ENCODE data around the gene ADGRD2. TPM values are rescaled to one million over a fixed set of nuclear protein-coding genes. Genes with fewer than 3 reads are reported as not detected.

The ADGRD2 gene
- total and polyA plus RNA-seq, 10 donors: 0.15 to 0.50 (median 0.25) TPM; not detected in 5

DNA sequence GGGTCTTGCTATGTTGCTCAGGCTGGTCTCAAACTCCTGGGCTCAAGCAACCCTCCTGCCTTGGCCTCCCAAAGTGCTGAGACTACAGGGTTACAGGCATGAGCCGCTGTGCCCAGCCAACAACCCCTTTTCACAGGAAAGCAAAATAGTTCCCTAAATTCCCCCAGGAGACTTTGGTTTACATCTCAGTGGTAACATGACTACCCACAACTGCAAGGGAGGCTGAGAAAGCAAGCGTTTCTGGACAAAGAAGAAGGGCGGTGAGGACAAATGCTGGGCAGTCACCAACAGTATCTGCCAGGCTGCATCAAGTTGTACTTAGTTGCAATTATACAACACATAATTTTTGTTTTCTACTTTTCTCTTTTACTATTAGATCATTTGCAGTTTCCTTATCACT is 7.4 kb upstream of the ADGRD2 start:
- H3K9me3 ChIP-seq: peaks cover 0 to 16% (median 12%) of the 10 kb centered on the region in 8 donors
- TF ChIP-seq POLR2A (IDR thresholded peaks at IDR 0.05) (no peak), POLR2AphosphoS5 (IDR thresholded peaks at IDR 0.05) (no peak)
- TF ChIP-seq, protein P1, sequence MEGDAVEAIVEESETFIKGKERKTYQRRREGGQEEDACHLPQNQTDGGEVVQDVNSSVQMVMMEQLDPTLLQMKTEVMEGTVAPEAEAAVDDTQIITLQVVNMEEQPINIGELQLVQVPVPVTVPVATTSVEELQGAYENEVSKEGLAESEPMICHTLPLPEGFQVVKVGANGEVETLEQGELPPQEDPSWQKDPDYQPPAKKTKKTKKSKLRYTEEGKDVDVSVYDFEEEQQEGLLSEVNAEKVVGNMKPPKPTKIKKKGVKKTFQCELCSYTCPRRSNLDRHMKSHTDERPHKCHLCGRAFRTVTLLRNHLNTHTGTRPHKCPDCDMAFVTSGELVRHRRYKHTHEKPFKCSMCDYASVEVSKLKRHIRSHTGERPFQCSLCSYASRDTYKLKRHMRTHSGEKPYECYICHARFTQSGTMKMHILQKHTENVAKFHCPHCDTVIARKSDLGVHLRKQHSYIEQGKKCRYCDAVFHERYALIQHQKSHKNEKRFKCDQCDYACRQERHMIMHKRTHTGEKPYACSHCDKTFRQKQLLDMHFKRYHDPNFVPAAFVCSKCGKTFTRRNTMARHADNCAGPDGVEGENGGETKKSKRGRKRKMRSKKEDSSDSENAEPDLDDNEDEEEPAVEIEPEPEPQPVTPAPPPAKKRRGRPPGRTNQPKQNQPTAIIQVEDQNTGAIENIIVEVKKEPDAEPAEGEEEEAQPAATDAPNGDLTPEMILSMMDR (IDR thresholded peaks at IDR 0.05 in 8 of 11, conservative IDR thresholded peaks at IDR 0.05 in 3 of 11): no peak
- intact Hi-C loops (cut with DNase I; ENCODE audit: low total_unique reads): no loop called here
- no peaks in the 10 kb centered on the region for H3K36me3 ChIP-seq
- H3K27ac ChIP-seq: no peak overlapping the region
- peak; percentile 36 for DNase-seq
- H3K4me1 ChIP-seq: peaks cover 0 to 3% (median 0%) of the 10 kb centered on the region in 6 donors
- H3K27me3 ChIP-seq (replicated peaks in 1 of 7): peaks cover 0 to 41% (median 0%) of the 10 kb centered on the region in 7 donors
- no peak overlapping the region for H3K4me3 ChIP-seq
- WGBS, 5 donors: 71 to 80% (median 72%) methylated on average over 3 of the region's 3 CpGs

DNA sequence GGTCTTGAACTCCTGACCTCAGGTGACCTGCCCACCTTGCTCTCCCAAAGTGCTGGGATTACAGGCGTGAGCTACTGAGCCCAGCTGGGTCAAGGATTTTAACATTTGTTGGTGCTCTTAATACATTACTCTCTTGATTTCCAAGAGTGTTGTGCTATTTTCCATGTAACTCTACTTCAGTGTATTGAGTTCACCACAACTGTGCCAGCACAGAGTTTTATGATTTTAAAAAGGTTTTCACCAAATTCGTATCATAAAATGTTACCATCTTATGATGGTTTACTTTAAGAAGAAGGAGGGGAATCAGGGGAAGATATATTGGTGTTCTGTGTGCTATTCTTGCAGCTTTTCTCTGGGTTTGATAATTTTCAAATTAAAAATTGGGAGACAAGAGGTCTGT is 6.6 kb upstream of the ADGRD2 start:
- Histone ChIP-seq H3K4me1 (peaks cover 0 to 9% (median 0%) of the 10 kb centered on the region in 6 donors), H3K36me3 (no peaks in the 10 kb centered on the region), H3K4me3 (no peak overlapping the region), H3K9me3 (peaks cover 0 to 16% (median 12%) of the 10 kb centered on the region in 8 donors), H3K27me3 (replicated peaks in 1 of 7) (peaks cover 0 to 47% (median 0%) of the 10 kb centered on the region in 7 donors), H3K27ac (no peak overlapping the region)
- WGBS, 5 donors: 77 to 95% (median 89%) methylated on average over 2 of the region's 2 CpGs
- peak; percentile 1 for DNase-seq
- TF ChIP-seq POLR2AphosphoS5 (IDR thresholded peaks at IDR 0.05): no peak
- TF ChIP-seq, protein P1 (IDR thresholded peaks at IDR 0.05 in 8 of 11, conservative IDR thresholded peaks at IDR 0.05 in 3 of 11): no peak
- no peak for TF ChIP-seq POLR2A (IDR thresholded peaks at IDR 0.05)
- intact Hi-C loops (cut with DNase I; ENCODE audit: low total_unique reads): no loop called here

- no peak for TF ChIP-seq POLR2A (IDR thresholded peaks at IDR 0.05)
- TF ChIP-seq, protein P1 (IDR thresholded peaks at IDR 0.05 in 8 of 11, conservative IDR thresholded peaks at IDR 0.05 in 3 of 11): no peak
- TF ChIP-seq POLR2AphosphoS5 (IDR thresholded peaks at IDR 0.05): no peak
- Histone ChIP-seq H3K4me1 (peaks cover 0 to 9% (median 0%) of the 10 kb centered on the region in 6 donors), H3K27ac (no peak overlapping the region), H3K27me3 (replicated peaks in 1 of 7) (peaks cover 0 to 50% (median 0%) of the 10 kb centered on the region in 7 donors), H3K4me3 (no peak overlapping the region), H3K36me3 (no peaks in the 10 kb centered on the region), H3K9me3 (peaks cover 0 to 12% (median 8%) of the 10 kb centered on the region in 8 donors)
- intact Hi-C loops (cut with DNase I; ENCODE audit: low total_unique reads): no loop called here
- 81 to 94% (median 89%) methylated on average over 3 of the region's 3 CpGs for WGBS, 5 donors
- DNase-seq: no peak
These were observed 6.1 kb upstream of the ADGRD2 start for GRCh38 chr9:124444166-124444565.

GRCh38 chr9:124447297-124447661 is 3.0 kb upstream of the ADGRD2 start:
- Histone ChIP-seq H3K9me3 (peaks cover 0 to 5% (median 3%) of the 10 kb centered on the region in 8 donors), H3K36me3 (no peaks in the 10 kb centered on the region), H3K27ac (no peak overlapping the region), H3K27me3 (replicated peaks in 1 of 7) (peaks cover 0 to 57% (median 23%) of the 10 kb centered on the region in 7 donors), H3K4me3 (no peak overlapping the region), H3K4me1 (peaks cover 0 to 27% (median 13%) of the 10 kb centered on the region in 6 donors)
- 49 to 79% (median 64%) methylated on average over 4 of the region's 4 CpGs for WGBS, 5 donors
- no peak for TF ChIP-seq POLR2A (IDR thresholded peaks at IDR 0.05)
- no peak for TF ChIP-seq POLR2AphosphoS5 (IDR thresholded peaks at IDR 0.05)
- TF ChIP-seq, protein P1 (IDR thresholded peaks at IDR 0.05 in 8 of 11, conservative IDR thresholded peaks at IDR 0.05 in 3 of 11): no peak
- peak; percentile 47 for DNase-seq
- intact Hi-C loops (cut with DNase I; ENCODE audit: low total_unique reads): no loop called here
